WTC11 (cell line): ENCODE measurements around the gene ESRP2.

Source experiments
- ARID4B ChIP-seq: sonication (generic); formaldehyde crosslinking; IDR thresholded peaks from 2 replicates; pipeline ENCODE4 v1.8.0; 2023; ENCODE audit warnings: missing genetic modification reagents, mild to moderate bottlenecking, borderline replicate concordance
- CREB1 ChIP-seq: sonication (generic); formaldehyde crosslinking; IDR thresholded peaks from 2 replicates; pipeline ENCODE4 v1.8.0; 2023; ENCODE audit warnings: mild to moderate bottlenecking, missing genetic modification reagents
- CTCF ChIP-seq: fragments of 200-600 bp; IDR thresholded peaks from 2 replicates; pipeline ENCODE4 v1.8.0; 2022; ENCODE audit warnings: antibody characterized with exemption
- FOXJ3 ChIP-seq: sonication (generic); formaldehyde crosslinking; IDR thresholded peaks from 2 replicates; pipeline ENCODE4 v1.9.0; 2021; ENCODE audit warnings: missing genetic modification reagents, mild to moderate bottlenecking, borderline replicate concordance
- FOXP1 ChIP-seq: sonication (generic); formaldehyde crosslinking; IDR thresholded peaks from 2 replicates; pipeline ENCODE4 v1.8.0; 2022; ENCODE audit warnings: missing genetic modification reagents, mild to moderate bottlenecking, moderate library complexity, borderline replicate concordance
- HMGA2 ChIP-seq: fragments of 250-450 bp; sonication (Bioruptor Pico); IDR thresholded peaks from 2 replicates; pipeline ENCODE4 v1.4.0; 2021; ENCODE audit warnings: mild to moderate bottlenecking, moderate library complexity
- JUN ChIP-seq: sonication (generic); formaldehyde crosslinking; IDR thresholded peaks from 2 replicates; pipeline ENCODE4 v1.8.0; 2023; ENCODE audit warnings: mild to moderate bottlenecking, missing genetic modification reagents
- NFATC4 ChIP-seq: fragments of 250-450 bp; sonication (Bioruptor Pico); IDR thresholded peaks from 2 replicates; pipeline ENCODE4 v1.9.0; 2021; ENCODE audit warnings: mild to moderate bottlenecking
- NR3C1 ChIP-seq: sonication (generic); formaldehyde crosslinking; conservative IDR thresholded peaks from 2 replicates; pipeline ENCODE4 v1.8.1; 2023; ENCODE audit warnings: low read depth, mild to moderate bottlenecking, missing genetic modification reagents
- TF ChIP-seq, protein P1 (sequence below): sonication (generic); formaldehyde crosslinking; IDR thresholded peaks from 2 replicates; pipeline ENCODE4 v1.8.1; 2023; ENCODE audit warnings: mild to moderate bottlenecking, missing genetic modification reagents, moderate library complexity

- TF ChIP-seq CTCF (no peak), FOXJ3 (no peak), HMGA2 (no peak), ARID4B (CRISPR knock-in tag) (no peak), FOXP1 (CRISPR knock-in tag) (no peak), NR3C1 (CRISPR knock-in tag) (no peak), JUN (CRISPR knock-in tag) (no peak), CREB1 (CRISPR knock-in tag) (no peak), NFATC4 (CRISPR knock-in tag) (no peak)
- TF ChIP-seq, protein P1, sequence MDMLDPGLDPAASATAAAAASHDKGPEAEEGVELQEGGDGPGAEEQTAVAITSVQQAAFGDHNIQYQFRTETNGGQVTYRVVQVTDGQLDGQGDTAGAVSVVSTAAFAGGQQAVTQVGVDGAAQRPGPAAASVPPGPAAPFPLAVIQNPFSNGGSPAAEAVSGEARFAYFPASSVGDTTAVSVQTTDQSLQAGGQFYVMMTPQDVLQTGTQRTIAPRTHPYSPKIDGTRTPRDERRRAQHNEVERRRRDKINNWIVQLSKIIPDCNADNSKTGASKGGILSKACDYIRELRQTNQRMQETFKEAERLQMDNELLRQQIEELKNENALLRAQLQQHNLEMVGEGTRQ (CRISPR knock-in tag), result no peak
Measured at GRCh38 chr16:68206245-68206644, 29.7 kb downstream of the ESRP2 start.
